ENCODE results near the gene NGEF.

- no peak for TF ChIP-seq POLR2A (IDR thresholded peaks at IDR 0.05; ENCODE audit: low read length)
- TF ChIP-seq GATA1 (IDR thresholded peaks at IDR 0.05; ENCODE audit: low read depth, low read length) = no peak
Observed at GRCh38 chr2:232993231-232993821, 19.7 kb downstream of the NGEF start.

All from erythroblast (primary cell).